HepG2 (cell line): ENCODE results near the gene HECA. TPM values are rescaled to one million over a fixed set of nuclear protein-coding genes. Genes with fewer than 3 reads are reported as not detected.

Experiments
- AKNA ChIP-seq: sonication (generic); formaldehyde crosslinking; IDR thresholded peaks from 2 replicates; pipeline ENCODE4 v1.4.0; 2020; ENCODE audit warnings: missing genetic modification reagents, borderline replicate concordance
- ARNTL ChIP-seq: sonication (generic); formaldehyde crosslinking; IDR thresholded peaks from 2 replicates; pipeline ENCODE4 v1.4.0; 2020; ENCODE audit warnings: mild to moderate bottlenecking, missing genetic modification reagents
- DNMT3B ChIP-seq: conservative IDR thresholded peaks from 2 replicates; pipeline ENCODE4 v1.6.1; 2016; ENCODE audit warnings: missing biosample characterization, control low read depth
- FOXC1 ChIP-seq: sonication (generic); formaldehyde crosslinking; IDR thresholded peaks from 2 replicates; pipeline ENCODE4 v1.8.0; 2022; ENCODE audit warnings: mild to moderate bottlenecking, missing genetic modification reagents, borderline replicate concordance
- FOXJ3 ChIP-seq: sonication (generic); formaldehyde crosslinking; IDR thresholded peaks from 2 replicates; pipeline ENCODE4 v1.4.0; 2020; ENCODE audit warnings: missing genetic modification reagents, mild to moderate bottlenecking, borderline replicate concordance
- MAZ ChIP-seq, 2 experiments: sonication (generic) in 1 of 2; formaldehyde crosslinking in 1 of 2; IDR thresholded peaks; 2 replicates each; pipeline versions ENCODE4 v1.5.0 to v1.6.1; 2012 to 2020; ENCODE audit warnings: low read depth in 2 of 2, mild to moderate bottlenecking in 2 of 2, borderline replicate concordance in 1 of 2, improper control_type of control experiment in 1 of 2, low read length in 1 of 2, missing genetic modification reagents in 1 of 2, moderate library complexity in 1 of 2
- MIER2 ChIP-seq: IDR thresholded peaks from 2 replicates; pipeline ENCODE4 v1.6.1; 2016; ENCODE audit warnings: missing biosample characterization, missing genetic modification reagents
- MTA3 ChIP-seq: sonication (generic); formaldehyde crosslinking; IDR thresholded peaks from 2 replicates; pipeline ENCODE4 v1.4.0; 2020; ENCODE audit warnings: missing genetic modification reagents
- ONECUT2 ChIP-seq: sonication (generic); formaldehyde crosslinking; IDR thresholded peaks from 2 replicates; pipeline ENCODE4 v1.4.0; 2020; ENCODE audit warnings: missing genetic modification reagents
- POLR2AphosphoS2 ChIP-seq: IDR thresholded peaks from 2 replicates; pipeline ENCODE4 v1.6.1; 2011; ENCODE audit warnings: low read depth, low read length, improper control_type of control experiment
- PRDM15 ChIP-seq: sonication (generic); formaldehyde crosslinking; IDR thresholded peaks from 2 replicates; pipeline ENCODE4 v1.4.0; 2020; ENCODE audit warnings: missing genetic modification reagents
- RARG ChIP-seq: sonication (generic); formaldehyde crosslinking; IDR thresholded peaks from 2 replicates; pipeline ENCODE4 v1.4.0; 2020; ENCODE audit warnings: low read depth, mild to moderate bottlenecking, missing genetic modification reagents
- SNAPC5 ChIP-seq: sonication (generic); formaldehyde crosslinking; IDR thresholded peaks from 2 replicates; pipeline ENCODE4 v1.8.1; 2023; ENCODE audit warnings: mild to moderate bottlenecking, missing genetic modification reagents, borderline replicate concordance
- TARDBP ChIP-seq: sonication (generic); formaldehyde crosslinking; IDR thresholded peaks from 2 replicates; pipeline ENCODE4 v1.8.0; 2022; ENCODE audit warnings: mild to moderate bottlenecking, missing genetic modification reagents
- TIGD3 ChIP-seq: sonication (generic); formaldehyde crosslinking; IDR thresholded peaks from 2 replicates; pipeline ENCODE4 v1.5.1; 2020; ENCODE audit warnings: mild to moderate bottlenecking, missing genetic modification reagents, borderline replicate concordance
- ZNF552 ChIP-seq: sonication (generic); formaldehyde crosslinking; IDR thresholded peaks from 2 replicates; pipeline ENCODE4 v1.9.0; 2022; ENCODE audit warnings: missing genetic modification reagents, mild to moderate bottlenecking, borderline replicate concordance
- ZNF570 ChIP-seq: sonication (generic); formaldehyde crosslinking; IDR thresholded peaks from 2 replicates; pipeline ENCODE4 v1.4.0; 2020; ENCODE audit warnings: mild to moderate bottlenecking, missing genetic modification reagents, borderline replicate concordance
- ZNF703 ChIP-seq: sonication (generic); formaldehyde crosslinking; IDR thresholded peaks from 2 replicates; pipeline ENCODE4 v1.5.1; 2020; ENCODE audit warnings: missing genetic modification reagents, mild to moderate bottlenecking, moderate library complexity, borderline replicate concordance
- ZNF749 ChIP-seq: sonication (generic); formaldehyde crosslinking; IDR thresholded peaks from 2 replicates; pipeline ENCODE4 v1.8.0; 2022; ENCODE audit warnings: mild to moderate bottlenecking, missing genetic modification reagents, moderate library complexity, borderline replicate concordance
- polyA plus RNA-seq, 8 experiments: library from polyadenylated mRNA; depleted of rRNA in 3 of 8; stranded (reverse) in 7 of 8; unstranded in 1 of 8; fragments of >200 nt; fragmentation: Illumina TruSeq in 4 of 8; extraction: Trizol in 4 of 8; gene quantifications; 2 replicates each; pipeline versions ENCODE4 v1.2.1 to v1.2.3, GENCODE V29; 2011 to 2016; ENCODE audit warnings: low read depth in 4 of 8, missing spikeins in 1 of 8, mixed read lengths in 1 of 8; ENCODE audit not compliant: insufficient read depth in 1 of 8
- total RNA-seq, 5 experiments: library from RNA; depleted of rRNA; stranded (reverse); fragments of >200 nt; fragmentation: Illumina TruSeq; extraction: Trizol; gene quantifications; 2 replicates each; pipeline ENCODE4 v1.2.3, GENCODE V29; 2016; ENCODE audit warnings: low read depth in 1 of 5

HECA gene
- total and polyA plus RNA-seq, 2 of the 13 experiments (the other 11 are each of a cell fraction or from before 2014, with no cell fraction given): 0.18 to 0.49 TPM

- TF ChIP-seq AKNA (CRISPR knock-in tag): no peak
- TF ChIP-seq POLR2AphosphoS2: no peak
- no peak for TF ChIP-seq SNAPC5 (CRISPR knock-in tag)
- no peak for TF ChIP-seq ARNTL (CRISPR knock-in tag)
- TF ChIP-seq TARDBP (CRISPR knock-in tag): no peak
- no peak for TF ChIP-seq ZNF570
- TF ChIP-seq FOXC1 (CRISPR knock-in tag): no peak
- no peak for TF ChIP-seq RARG (CRISPR knock-in tag)
- no peak for TF ChIP-seq MIER2
- TF ChIP-seq ZNF552 (CRISPR knock-in tag): no peak
- TF ChIP-seq DNMT3B (CRISPR knock-in tag): no peak
- no peak for TF ChIP-seq ONECUT2 (CRISPR knock-in tag)
- TF ChIP-seq TIGD3 (CRISPR knock-in tag): no peak
- TF ChIP-seq ZNF749 (CRISPR knock-in tag): no peak
- no peak; the same call in 1 of the 2 replicates for TF ChIP-seq FOXJ3 (CRISPR knock-in tag)
- TF ChIP-seq ZNF703 (CRISPR knock-in tag): no peak
- no peak for TF ChIP-seq MTA3 (CRISPR knock-in tag)
- no peak for TF ChIP-seq MAZ (IDR thresholded peaks at IDR 0.05; ENCODE audit: borderline replicate concordance, low read depth, low read length)
- peak; percentile 38; the same call in 1 of the 2 replicates for TF ChIP-seq MAZ (CRISPR knock-in tag; IDR thresholded peaks at IDR 0.05; ENCODE audit: low read depth)
- no peak for TF ChIP-seq PRDM15 (CRISPR knock-in tag)
Observed at GRCh38 chr6:139219271-139219729, 84.4 kb downstream of the HECA start (continued).
